Measurements from ENCODE around the gene C4orf50. TPM values are rescaled to one million over a fixed set of nuclear protein-coding genes. Genes with fewer than 3 reads are reported as not detected.

C4orf50 gene
- total RNA-seq, 4 donors from 2014 or later, result 0.14 to 4.9 (median 0.32) TPM; not detected in 1

DNA sequence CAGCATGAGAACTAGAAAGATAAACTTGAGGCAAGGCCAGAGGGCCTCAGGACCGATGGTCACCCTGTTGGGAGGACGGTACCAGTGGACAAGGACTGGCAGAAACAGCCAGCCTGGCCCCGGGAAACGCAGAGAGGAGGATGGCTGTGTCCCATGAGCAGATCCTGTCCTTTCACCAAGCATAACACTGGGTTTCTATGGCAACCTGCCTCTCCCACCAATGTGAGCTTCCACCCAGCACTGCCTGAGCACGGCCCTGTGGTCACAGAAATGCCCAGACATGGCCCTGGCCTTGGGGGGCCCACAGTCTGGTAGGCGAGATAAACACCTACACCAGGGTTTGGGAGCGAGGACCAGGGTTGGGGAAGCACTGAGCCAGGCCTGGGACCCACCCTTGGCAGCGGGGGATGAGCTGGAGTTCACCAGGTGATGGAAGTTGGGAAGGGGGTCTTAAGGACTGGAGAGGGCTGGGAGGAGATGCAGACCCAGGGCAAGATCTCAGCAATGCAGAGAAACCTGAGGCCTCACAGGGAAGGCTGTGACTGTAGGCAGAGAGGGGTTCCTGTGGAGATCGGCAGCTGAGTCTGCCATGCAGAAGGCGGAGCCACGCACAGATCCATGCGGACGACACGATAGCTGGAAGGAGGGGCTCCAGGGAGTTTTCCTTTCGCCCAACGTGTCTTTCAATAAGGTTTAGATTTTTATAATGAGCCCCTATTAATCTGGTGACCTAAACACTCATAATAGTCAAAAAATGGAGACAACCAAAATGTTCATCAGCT lies 92.6 kb downstream of the C4orf50 start:
- 57 to 77% methylated on average over 4 to 16 of the region's 16 CpGs for WGBS, 2 donors (ENCODE audit: low coverage in 1 of 2)

DNA sequence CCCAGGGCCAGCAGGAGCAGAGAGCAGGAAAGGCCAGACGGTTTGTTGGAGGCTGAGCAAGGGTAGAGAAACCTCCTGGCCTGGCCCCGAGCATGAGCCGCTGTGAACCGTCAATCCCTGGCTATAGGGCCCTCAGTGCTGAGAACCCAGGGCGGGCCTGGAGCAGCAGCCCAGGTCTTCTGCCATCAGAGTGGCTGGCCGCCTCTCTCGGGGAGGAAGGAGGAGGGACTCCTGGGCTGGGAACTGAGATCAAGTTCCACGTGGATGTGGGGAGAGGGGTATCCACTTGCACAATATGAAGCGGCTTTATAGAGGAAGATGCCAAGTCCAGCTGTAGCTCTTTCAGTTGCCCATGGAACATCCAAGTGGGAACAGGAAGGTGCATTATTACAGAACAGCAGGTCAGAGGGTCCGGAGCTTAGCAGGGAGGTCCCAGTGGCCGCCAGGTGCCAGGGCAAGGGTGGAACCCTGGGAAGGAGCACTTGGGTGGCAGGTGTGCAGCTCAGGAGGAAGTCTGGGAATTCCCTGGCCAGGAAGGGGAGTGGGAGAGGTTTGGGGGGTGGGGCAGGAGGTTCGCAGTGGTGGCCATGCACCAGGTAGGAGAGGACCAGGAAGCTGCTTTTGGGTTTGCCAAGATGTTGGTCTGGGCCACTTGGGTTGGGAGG lies 93.6 kb downstream of the C4orf50 start:
- DNase-seq, result no peak
- H3K36me3 ChIP-seq, result no peaks in the 10 kb centered on the region
- intact Hi-C loops (cut with DNase I; ENCODE audit: low total_unique reads), result no loop called here
- H3K9me3 ChIP-seq, result no peaks in the 10 kb centered on the region
- WGBS, 2 donors (ENCODE audit: low coverage in 1 of 2), result 78 to 80% methylated on average over 2 to 11 of the region's 12 CpGs
- TF ChIP-seq POLR2AphosphoS5 (IDR thresholded peaks at IDR 0.05), result no peak
- TF ChIP-seq, protein P1, sequence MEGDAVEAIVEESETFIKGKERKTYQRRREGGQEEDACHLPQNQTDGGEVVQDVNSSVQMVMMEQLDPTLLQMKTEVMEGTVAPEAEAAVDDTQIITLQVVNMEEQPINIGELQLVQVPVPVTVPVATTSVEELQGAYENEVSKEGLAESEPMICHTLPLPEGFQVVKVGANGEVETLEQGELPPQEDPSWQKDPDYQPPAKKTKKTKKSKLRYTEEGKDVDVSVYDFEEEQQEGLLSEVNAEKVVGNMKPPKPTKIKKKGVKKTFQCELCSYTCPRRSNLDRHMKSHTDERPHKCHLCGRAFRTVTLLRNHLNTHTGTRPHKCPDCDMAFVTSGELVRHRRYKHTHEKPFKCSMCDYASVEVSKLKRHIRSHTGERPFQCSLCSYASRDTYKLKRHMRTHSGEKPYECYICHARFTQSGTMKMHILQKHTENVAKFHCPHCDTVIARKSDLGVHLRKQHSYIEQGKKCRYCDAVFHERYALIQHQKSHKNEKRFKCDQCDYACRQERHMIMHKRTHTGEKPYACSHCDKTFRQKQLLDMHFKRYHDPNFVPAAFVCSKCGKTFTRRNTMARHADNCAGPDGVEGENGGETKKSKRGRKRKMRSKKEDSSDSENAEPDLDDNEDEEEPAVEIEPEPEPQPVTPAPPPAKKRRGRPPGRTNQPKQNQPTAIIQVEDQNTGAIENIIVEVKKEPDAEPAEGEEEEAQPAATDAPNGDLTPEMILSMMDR (IDR thresholded peaks at IDR 0.05), result no peak
- TF ChIP-seq EP300 (IDR thresholded peaks at IDR 0.05; ENCODE audit: low read depth), result no peak
- H3K27ac ChIP-seq, result no peak overlapping the region
- H3K4me3 ChIP-seq, result no peak overlapping the region
- no peaks in the 10 kb centered on the region for H3K4me1 ChIP-seq
- in situ Hi-C loops (cut with MboI; ENCODE audit: low pct_ligation_motif_present in 1 of 4, low pct_unique_long_range_greater_than_20kb in 1 of 4, low sequenced_read_pairs in 3 of 4), result no loop called here
- peaks cover 5% of the 10 kb centered on the region for H3K27me3 ChIP-seq

More for the DNA sequence above, 92.6 kb downstream of the C4orf50 start:
- no peak for TF ChIP-seq POLR2A (IDR thresholded peaks at IDR 0.05)
- no peak for TF ChIP-seq POLR2AphosphoS5 (IDR thresholded peaks at IDR 0.05)
- no peak for TF ChIP-seq EP300 (IDR thresholded peaks at IDR 0.05; ENCODE audit: low read depth)
- TF ChIP-seq, protein P1 (IDR thresholded peaks at IDR 0.05), result no peak
- no peak for DNase-seq
- Histone ChIP-seq H3K4me1 (no peaks in the 10 kb centered on the region), H3K4me3 (no peak overlapping the region), H3K27me3 (peaks cover 8% of the 10 kb centered on the region), H3K27ac (no peak overlapping the region), H3K9me3 (no peaks in the 10 kb centered on the region), H3K36me3 (no peaks in the 10 kb centered on the region)
- in situ Hi-C loops (cut with MboI; ENCODE audit: low pct_ligation_motif_present in 1 of 4, low pct_unique_long_range_greater_than_20kb in 1 of 4, low sequenced_read_pairs in 3 of 4), result no loop called here
- intact Hi-C loops (cut with DNase I; ENCODE audit: low total_unique reads), result no loop called here

DNA sequence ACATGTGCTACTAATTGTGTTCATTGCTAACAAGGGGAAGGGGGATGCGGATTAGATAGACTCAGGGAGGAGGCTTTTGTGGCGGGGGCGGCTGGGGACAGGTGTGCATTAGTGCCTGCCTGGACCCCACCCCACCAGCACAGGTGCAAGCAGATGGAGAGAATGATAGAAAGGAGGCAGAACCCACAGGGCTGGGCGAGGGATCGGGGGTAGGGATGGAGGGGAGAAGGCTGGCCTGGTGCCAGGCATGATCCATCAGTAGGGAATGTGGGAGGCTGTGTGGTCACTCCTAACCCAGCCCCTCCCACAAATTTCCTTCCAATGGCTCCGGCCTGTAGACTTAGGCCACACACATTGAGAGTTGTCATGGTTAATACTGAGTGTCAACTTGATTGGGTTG lies 94.9 kb downstream of the C4orf50 start:
- H3K36me3 ChIP-seq, result no peaks in the 10 kb centered on the region
- H3K27ac ChIP-seq, result no peak overlapping the region
- H3K4me1 ChIP-seq, result no peaks in the 10 kb centered on the region
- TF ChIP-seq, protein P1 (IDR thresholded peaks at IDR 0.05), result no peak
- no peak for TF ChIP-seq POLR2AphosphoS5 (IDR thresholded peaks at IDR 0.05)
- TF ChIP-seq EP300 (IDR thresholded peaks at IDR 0.05; ENCODE audit: low read depth), result no peak
- TF ChIP-seq POLR2A (IDR thresholded peaks at IDR 0.05), result no peak
- in situ Hi-C loops (cut with MboI; ENCODE audit: low pct_ligation_motif_present in 1 of 4, low pct_unique_long_range_greater_than_20kb in 1 of 4, low sequenced_read_pairs in 3 of 4), result no loop called here
- intact Hi-C loops (cut with DNase I; ENCODE audit: low total_unique reads), result no loop called here
- WGBS, 2 donors (ENCODE audit: low coverage in 1 of 2), result 79% methylated on average over 6 of the region's 6 CpGs; no CpG with 5 or more reads in 1 of the 2 donors
- H3K27me3 ChIP-seq, result peaks cover 12% of the 10 kb centered on the region
- no peak overlapping the region for H3K4me3 ChIP-seq
- DNase-seq, result no peak
- H3K9me3 ChIP-seq, result no peaks in the 10 kb centered on the region

DNA sequence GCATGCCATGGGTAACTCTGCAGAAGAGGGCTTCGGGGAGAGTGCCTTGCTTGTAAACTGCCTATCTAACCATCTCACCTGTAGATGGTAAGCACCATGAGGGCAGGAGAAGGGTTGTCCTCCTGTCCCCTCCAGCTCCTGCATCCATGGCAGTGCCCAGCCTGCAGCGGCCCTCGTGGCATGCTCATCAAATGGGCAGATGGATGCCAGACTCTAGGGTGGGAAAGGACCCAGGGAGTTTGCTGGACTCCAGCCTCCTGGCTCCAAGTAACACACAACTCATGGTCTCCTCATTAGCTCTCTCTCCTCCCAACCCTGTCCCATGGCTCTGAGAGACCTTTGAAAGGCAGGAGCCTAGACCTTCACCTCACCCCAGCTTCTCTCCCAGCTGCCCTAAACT lies 95.7 kb downstream of the C4orf50 start:
- TF ChIP-seq POLR2A (IDR thresholded peaks at IDR 0.05) (no peak), POLR2AphosphoS5 (IDR thresholded peaks at IDR 0.05) (no peak), EP300 (IDR thresholded peaks at IDR 0.05; ENCODE audit: low read depth) (no peak)
- TF ChIP-seq, protein P1 (IDR thresholded peaks at IDR 0.05), result no peak
- Histone ChIP-seq H3K4me1 (no peaks in the 10 kb centered on the region), H3K9me3 (no peaks in the 10 kb centered on the region), H3K36me3 (no peaks in the 10 kb centered on the region), H3K4me3 (no peak overlapping the region), H3K27me3 (peaks cover 12% of the 10 kb centered on the region), H3K27ac (no peak overlapping the region)
- no peak for DNase-seq
- 60 to 76% methylated on average over 1 to 3 of the region's 3 CpGs for WGBS, 2 donors (ENCODE audit: low coverage in 1 of 2)
- intact Hi-C loops (cut with DNase I; ENCODE audit: low total_unique reads), result no loop called here
- in situ Hi-C loops (cut with MboI; ENCODE audit: low pct_ligation_motif_present in 1 of 4, low pct_unique_long_range_greater_than_20kb in 1 of 4, low sequenced_read_pairs in 3 of 4), result no loop called here
